ENCODE results near the gene TBC1D22A. TPM values are rescaled to one million over a fixed set of nuclear protein-coding genes. Genes with fewer than 3 reads are reported as not detected.

Gene TBC1D22A
- polyA plus RNA-seq, 1 donor (not counting 4 experiments of a cell fraction or from before 2014, with no cell fraction given): 20.9 TPM

- H4K20me1 ChIP-seq (ENCODE audit: control insufficient read depth, extremely low read depth, insufficient read depth, low read length): peaks cover 4% of the 10 kb centered on the region
- TF ChIP-seq EZH2 (IDR thresholded peaks at IDR 0.05; ENCODE audit: low read length): no peak
- TF ChIP-seq, protein P1, sequence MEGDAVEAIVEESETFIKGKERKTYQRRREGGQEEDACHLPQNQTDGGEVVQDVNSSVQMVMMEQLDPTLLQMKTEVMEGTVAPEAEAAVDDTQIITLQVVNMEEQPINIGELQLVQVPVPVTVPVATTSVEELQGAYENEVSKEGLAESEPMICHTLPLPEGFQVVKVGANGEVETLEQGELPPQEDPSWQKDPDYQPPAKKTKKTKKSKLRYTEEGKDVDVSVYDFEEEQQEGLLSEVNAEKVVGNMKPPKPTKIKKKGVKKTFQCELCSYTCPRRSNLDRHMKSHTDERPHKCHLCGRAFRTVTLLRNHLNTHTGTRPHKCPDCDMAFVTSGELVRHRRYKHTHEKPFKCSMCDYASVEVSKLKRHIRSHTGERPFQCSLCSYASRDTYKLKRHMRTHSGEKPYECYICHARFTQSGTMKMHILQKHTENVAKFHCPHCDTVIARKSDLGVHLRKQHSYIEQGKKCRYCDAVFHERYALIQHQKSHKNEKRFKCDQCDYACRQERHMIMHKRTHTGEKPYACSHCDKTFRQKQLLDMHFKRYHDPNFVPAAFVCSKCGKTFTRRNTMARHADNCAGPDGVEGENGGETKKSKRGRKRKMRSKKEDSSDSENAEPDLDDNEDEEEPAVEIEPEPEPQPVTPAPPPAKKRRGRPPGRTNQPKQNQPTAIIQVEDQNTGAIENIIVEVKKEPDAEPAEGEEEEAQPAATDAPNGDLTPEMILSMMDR (optimal IDR thresholded peaks at IDR 0.05 in 1 of 3, IDR thresholded peaks at IDR 0.05 in 1 of 3, conservative IDR thresholded peaks at IDR 0.05 in 1 of 3; ENCODE audit: extremely low read depth in 1 of 3, insufficient read depth in 2 of 3, low read length in 3 of 3): no peak
- H3K9ac ChIP-seq (ENCODE audit: control insufficient read depth, extremely low read depth, insufficient read depth, low read length): no peak overlapping the region
- dilution Hi-C loops (cut with MboI; ENCODE audit: extremely low pct_ligation_motif_present, low sequenced_read_pairs): no loop called here
- H3K36me3 ChIP-seq (ENCODE audit: control insufficient read depth in 2 of 2, extremely low read depth in 1 of 2, insufficient read depth in 2 of 2, low read length in 2 of 2): peaks cover 2 to 3% of the 10 kb centered on the region in 2 experiments
- no peak for DNase-seq (ENCODE audit: low read depth, low spot score)
- no peaks in the 10 kb centered on the region for H3K9me3 ChIP-seq (ENCODE audit: control insufficient read depth, low read depth, low read length)
- no peak for FAIRE-seq
- H2AFZ ChIP-seq (ENCODE audit: control insufficient read depth, low read length): no peak overlapping the region
- no peak overlapping the region for H3K27ac ChIP-seq (ENCODE audit: control insufficient read depth, insufficient read depth, low read length)
- no peaks in the 10 kb centered on the region for H3K27me3 ChIP-seq (ENCODE audit: control insufficient read depth, extremely low read depth, insufficient read depth, low read length)
- H3K4me3 ChIP-seq (ENCODE audit: control insufficient read depth in 2 of 3, extremely low read depth in 1 of 3, insufficient read depth in 2 of 3, low read depth in 1 of 3, low read length in 3 of 3): no peak overlapping the region
- no peak overlapping the region for H3K4me2 ChIP-seq (ENCODE audit: control insufficient read depth, extremely low read depth, insufficient read depth, low read depth, low read length)
- H3K9me1 ChIP-seq (ENCODE audit: control insufficient read depth, extremely low read depth, insufficient read depth, low read length): peaks cover 2% of the 10 kb centered on the region
- H3K79me2 ChIP-seq (ENCODE audit: control insufficient read depth, insufficient read depth, low read length): peaks cover 85% of the 10 kb centered on the region
- peaks cover 29% of the 10 kb centered on the region for H3K4me1 ChIP-seq (ENCODE audit: control insufficient read depth, extremely low read depth, insufficient read depth, low read length)
These were observed 15.1 kb downstream of the TBC1D22A start for GRCh38 chr22:46777609-46777970.

DNA sequence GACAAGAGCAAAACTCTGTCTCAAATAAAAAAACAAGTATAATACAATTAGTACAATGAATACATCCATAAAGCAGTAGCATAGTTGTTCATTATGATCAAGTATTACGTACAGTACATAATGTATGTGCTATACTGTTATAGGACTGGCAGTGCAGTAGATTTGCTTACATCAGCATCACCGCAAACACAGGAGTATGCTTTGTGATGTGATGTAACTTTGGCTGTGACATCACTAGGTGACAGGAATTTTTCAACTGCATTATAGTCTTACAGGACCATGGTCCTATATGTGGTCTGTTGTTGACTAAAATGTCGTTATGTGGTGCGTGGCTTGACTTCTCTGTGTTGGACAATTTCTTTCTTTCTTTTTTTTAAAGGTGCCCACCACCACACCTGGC, 16.6 kb downstream of the TBC1D22A start:
- no peak overlapping the region for H3K9ac ChIP-seq (ENCODE audit: control insufficient read depth, extremely low read depth, insufficient read depth, low read length)
- no peaks in the 10 kb centered on the region for H3K9me1 ChIP-seq (ENCODE audit: control insufficient read depth, extremely low read depth, insufficient read depth, low read length)
- H3K36me3 ChIP-seq (ENCODE audit: control insufficient read depth in 2 of 2, extremely low read depth in 1 of 2, insufficient read depth in 2 of 2, low read length in 2 of 2): peaks cover 2 to 3% of the 10 kb centered on the region in 2 experiments
- H3K4me1 ChIP-seq (ENCODE audit: control insufficient read depth, extremely low read depth, insufficient read depth, low read length): peaks cover 23% of the 10 kb centered on the region
- H3K4me2 ChIP-seq (ENCODE audit: control insufficient read depth, extremely low read depth, insufficient read depth, low read depth, low read length): no peak overlapping the region
- no peak for FAIRE-seq
- no peak for DNase-seq (ENCODE audit: low read depth, low spot score)
- no peak overlapping the region for H3K27ac ChIP-seq (ENCODE audit: control insufficient read depth, insufficient read depth, low read length)
- H3K9me3 ChIP-seq (ENCODE audit: control insufficient read depth, low read depth, low read length): no peaks in the 10 kb centered on the region
- H3K79me2 ChIP-seq (ENCODE audit: control insufficient read depth, insufficient read depth, low read length): peaks cover 92% of the 10 kb centered on the region
- H3K27me3 ChIP-seq (ENCODE audit: control insufficient read depth, extremely low read depth, insufficient read depth, low read length): no peaks in the 10 kb centered on the region
- no peak for TF ChIP-seq EZH2 (IDR thresholded peaks at IDR 0.05; ENCODE audit: low read length)
- H3K4me3 ChIP-seq (ENCODE audit: control insufficient read depth in 2 of 3, extremely low read depth in 1 of 3, insufficient read depth in 2 of 3, low read depth in 1 of 3, low read length in 3 of 3): no peak overlapping the region
- H2AFZ ChIP-seq (ENCODE audit: control insufficient read depth, low read length): no peak overlapping the region
- dilution Hi-C loops (cut with MboI; ENCODE audit: extremely low pct_ligation_motif_present, low sequenced_read_pairs): no loop called here
- peaks cover 4% of the 10 kb centered on the region for H4K20me1 ChIP-seq (ENCODE audit: control insufficient read depth, extremely low read depth, insufficient read depth, low read length)

DNA sequence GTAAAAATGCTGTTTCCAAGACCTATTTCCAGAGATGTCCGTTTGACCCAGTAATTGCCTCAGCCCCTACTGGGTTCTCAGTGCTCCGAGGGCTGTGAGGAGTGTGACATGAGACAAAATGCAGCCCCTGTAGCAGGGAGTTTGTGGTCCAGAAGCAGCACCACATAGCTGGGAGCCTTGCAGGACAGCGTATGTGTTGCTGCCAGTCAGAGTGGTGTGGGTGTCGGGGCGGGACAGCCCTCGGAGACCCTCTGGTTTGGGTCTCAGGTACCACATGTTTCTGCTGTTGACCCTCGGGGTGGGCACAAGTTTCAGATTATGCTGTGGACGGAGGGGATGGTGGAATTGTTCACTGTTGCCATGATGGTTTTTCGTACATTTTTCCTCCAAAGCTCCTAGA, 17.2 kb downstream of the TBC1D22A start:
- Histone ChIP-seq H3K27me3 (ENCODE audit: control insufficient read depth, extremely low read depth, insufficient read depth, low read length) (no peaks in the 10 kb centered on the region), H3K36me3 (ENCODE audit: control insufficient read depth in 2 of 2, extremely low read depth in 1 of 2, insufficient read depth in 2 of 2, low read length in 2 of 2) (peaks cover 2 to 3% of the 10 kb centered on the region in 2 experiments), H3K79me2 (ENCODE audit: control insufficient read depth, insufficient read depth, low read length) (peaks cover 97% of the 10 kb centered on the region), H4K20me1 (ENCODE audit: control insufficient read depth, extremely low read depth, insufficient read depth, low read length) (peaks cover 4% of the 10 kb centered on the region), H3K9me3 (ENCODE audit: control insufficient read depth, low read depth, low read length) (no peaks in the 10 kb centered on the region), H3K4me1 (ENCODE audit: control insufficient read depth, extremely low read depth, insufficient read depth, low read length) (peaks cover 17% of the 10 kb centered on the region), H3K9me1 (ENCODE audit: control insufficient read depth, extremely low read depth, insufficient read depth, low read length) (no peaks in the 10 kb centered on the region), H3K9ac (ENCODE audit: control insufficient read depth, extremely low read depth, insufficient read depth, low read length) (no peak overlapping the region), H3K4me3 (ENCODE audit: control insufficient read depth in 2 of 3, extremely low read depth in 1 of 3, insufficient read depth in 2 of 3, low read depth in 1 of 3, low read length in 3 of 3) (no peak overlapping the region), H3K4me2 (ENCODE audit: control insufficient read depth, extremely low read depth, insufficient read depth, low read depth, low read length) (no peak overlapping the region), H2AFZ (ENCODE audit: control insufficient read depth, low read length) (no peak overlapping the region), H3K27ac (ENCODE audit: control insufficient read depth, insufficient read depth, low read length) (no peak overlapping the region)
- no peak for DNase-seq (ENCODE audit: low read depth, low spot score)
- TF ChIP-seq EZH2 (IDR thresholded peaks at IDR 0.05; ENCODE audit: low read length): no peak
- TF ChIP-seq, protein P1 (optimal IDR thresholded peaks at IDR 0.05 in 1 of 3, IDR thresholded peaks at IDR 0.05 in 1 of 3, conservative IDR thresholded peaks at IDR 0.05 in 1 of 3; ENCODE audit: extremely low read depth in 1 of 3, insufficient read depth in 2 of 3, low read length in 3 of 3): no peak
- dilution Hi-C loops (cut with MboI; ENCODE audit: extremely low pct_ligation_motif_present, low sequenced_read_pairs): no loop called here
- FAIRE-seq: no peak

All from keratinocyte (primary cell).